ENCODE data around the gene RGS3.
"Not testable (repeated sequence)": the region's sequence is repeated elsewhere in the genome, so short reads cannot be mapped to it uniquely, and the experiment has no call there.

Gene RGS3

DNA sequence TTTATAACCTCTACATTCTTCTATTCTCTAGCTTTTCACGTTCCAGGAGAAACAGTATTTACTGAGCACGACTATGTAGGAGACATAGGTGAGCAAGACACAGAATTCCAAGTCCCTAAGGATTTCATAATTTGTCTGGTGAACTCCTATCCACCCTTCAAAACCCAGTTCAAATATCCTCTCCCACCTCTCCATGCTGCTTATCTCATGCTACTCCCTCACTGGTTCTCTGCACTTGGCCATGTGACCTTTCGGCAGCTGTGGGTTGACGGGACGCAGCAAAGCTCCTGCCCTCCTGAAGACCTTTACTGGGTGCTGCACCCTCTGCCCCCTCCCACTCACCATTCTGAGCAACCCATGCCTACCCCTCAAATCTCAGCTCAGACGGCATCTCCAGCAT, 173.2 kb downstream of the RGS3 start:
- ATAC-seq (no peak), DNase-seq (no peak)

DNA sequence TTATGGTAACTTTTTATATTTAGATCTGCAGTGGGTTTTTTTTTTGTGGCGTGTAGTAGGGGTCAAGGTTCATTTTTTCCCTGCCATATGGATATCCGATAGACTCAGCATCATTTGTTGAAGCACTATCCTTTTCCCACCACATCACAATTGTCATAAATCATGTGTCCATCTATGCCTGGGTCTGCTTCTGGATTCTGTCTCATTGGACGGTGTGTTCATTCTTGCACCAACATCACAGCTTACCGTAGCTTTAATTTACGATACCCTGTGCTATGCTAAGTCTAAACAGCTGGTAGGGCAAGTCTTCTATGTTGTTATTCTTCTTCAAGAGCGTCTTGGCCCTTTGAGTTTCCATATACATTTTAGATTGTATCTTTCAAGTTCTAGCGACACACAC, 175.0 kb downstream of the RGS3 start:
- ATAC-seq = no peak
- DNase-seq = no peak

DNA sequence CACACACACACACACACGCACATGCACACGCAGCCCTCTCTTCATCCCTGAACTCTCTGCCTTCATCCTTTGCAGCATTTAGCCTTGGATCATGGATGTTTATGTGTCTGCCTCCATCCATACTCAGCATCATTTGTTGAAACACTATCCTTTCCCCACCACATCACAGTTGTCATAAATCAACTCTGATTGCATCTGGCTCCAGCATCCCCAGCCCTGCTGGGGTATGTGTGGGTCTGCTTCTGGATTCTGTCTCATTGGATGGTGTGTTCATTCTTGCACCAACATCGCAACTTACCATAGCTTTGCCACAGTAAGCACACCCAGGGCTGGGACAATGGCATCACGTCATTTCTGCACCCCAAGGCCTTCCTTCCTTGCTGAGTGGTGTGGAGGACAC, 175.4 kb downstream of the RGS3 start:
- no peak for DNase-seq
- no peak for ATAC-seq

DNA sequence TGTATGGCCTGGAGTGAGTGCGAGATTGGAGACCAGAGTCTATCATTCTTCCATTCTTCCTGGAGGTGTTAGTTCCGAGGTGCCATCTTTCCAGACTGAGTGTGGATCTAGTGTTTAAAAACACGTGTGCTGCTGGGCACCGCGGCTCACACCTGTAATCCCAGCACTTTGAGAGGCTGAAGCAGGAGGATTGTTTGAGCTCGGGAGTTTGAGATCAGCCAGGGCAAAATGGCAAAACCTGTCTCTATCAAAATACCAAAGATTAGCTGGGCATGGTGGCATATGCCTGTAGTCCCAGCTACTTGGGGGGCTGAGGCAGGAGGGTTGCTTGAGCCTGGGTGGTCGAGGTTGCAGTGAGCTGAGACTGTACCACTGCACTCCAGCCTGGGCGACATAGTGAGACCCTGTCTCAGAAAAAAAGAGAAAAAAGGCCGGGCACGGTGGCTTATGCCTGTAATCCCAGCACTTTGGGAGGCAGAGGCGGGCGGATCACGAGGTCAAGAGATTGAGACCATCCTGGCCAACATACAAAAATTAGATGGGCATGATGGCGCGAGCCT, 176.0 kb downstream of the RGS3 start:
- not testable (repeated sequence) for DNase-seq, ATAC-seq

DNA sequence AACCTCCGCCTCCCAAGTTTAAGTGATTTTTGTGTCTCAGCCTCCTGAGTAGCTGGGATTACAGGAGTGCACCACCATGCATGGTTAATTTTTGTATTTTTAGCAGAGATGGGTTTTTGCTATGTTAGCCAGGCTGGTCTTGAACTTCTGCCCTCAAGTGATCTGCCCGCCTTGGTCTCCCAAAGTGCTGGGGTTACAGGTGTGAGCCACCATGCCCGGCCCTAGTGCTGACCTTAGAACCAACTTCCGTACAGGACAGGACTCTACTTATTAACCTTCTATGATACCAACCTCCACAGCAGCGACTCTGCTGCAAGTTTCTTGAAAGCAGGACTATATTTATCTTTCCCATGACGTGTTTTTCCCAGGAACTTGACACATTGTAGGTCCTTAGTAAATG, 176.9 kb downstream of the RGS3 start:
- ATAC-seq (no peak), DNase-seq (no peak)

DNA sequence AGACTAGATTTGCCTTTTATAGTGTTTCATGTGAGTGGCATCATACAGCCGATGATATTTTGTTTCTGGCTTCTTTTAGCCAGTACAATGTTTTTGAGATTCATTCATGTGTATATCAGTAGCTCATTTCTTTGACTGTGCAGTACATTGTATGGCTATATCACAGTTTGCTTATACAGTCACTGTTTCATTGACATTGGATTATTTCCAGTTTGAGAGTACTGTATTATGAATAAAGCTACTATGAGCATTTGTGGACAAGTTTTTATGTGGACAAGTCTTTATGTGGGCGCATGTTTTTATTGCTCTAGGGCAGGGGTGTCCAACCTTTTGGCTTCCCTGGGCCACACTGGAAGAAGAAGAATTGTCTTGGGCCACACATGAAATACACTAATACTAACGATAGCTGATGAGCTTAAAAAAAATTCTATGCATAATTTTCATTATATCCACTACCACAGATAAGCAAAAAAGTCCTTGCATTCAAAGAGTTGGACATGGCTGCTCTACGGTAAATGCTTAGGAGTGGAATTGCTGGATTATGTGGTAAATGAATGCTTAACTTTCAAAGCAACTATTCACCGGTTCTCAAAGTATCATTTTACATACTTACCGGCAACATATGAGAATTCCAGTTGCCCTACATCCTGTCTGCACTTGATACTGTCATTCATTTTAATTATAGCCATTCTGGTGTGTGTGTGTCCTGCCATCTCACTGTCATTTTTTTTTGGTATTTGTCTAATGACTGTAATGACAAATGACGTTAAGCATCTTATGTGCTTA, 177.8 kb downstream of the RGS3 start:
- DNase-seq (no peak), ATAC-seq (no peak)

DNA sequence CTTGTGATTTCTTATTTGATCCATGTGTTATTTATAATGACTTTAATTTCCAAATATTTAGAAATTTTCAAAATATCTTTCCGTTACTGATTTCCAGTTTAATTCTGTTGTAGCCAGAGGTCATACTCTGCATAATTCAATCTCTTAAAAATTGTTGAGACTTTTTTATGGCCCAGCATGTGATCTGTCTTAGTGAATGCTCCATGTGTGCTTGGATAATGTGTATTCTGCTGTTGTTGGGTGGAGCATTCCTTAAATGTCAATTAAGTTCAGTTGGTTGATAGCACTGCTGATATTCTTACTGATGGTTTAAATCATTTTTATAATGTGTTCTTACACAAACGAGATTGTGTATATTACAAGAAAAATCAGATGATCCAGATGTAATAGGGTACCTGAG, 180.8 kb downstream of the RGS3 start:
- no peak for ATAC-seq
- DNase-seq = no peak

DNA sequence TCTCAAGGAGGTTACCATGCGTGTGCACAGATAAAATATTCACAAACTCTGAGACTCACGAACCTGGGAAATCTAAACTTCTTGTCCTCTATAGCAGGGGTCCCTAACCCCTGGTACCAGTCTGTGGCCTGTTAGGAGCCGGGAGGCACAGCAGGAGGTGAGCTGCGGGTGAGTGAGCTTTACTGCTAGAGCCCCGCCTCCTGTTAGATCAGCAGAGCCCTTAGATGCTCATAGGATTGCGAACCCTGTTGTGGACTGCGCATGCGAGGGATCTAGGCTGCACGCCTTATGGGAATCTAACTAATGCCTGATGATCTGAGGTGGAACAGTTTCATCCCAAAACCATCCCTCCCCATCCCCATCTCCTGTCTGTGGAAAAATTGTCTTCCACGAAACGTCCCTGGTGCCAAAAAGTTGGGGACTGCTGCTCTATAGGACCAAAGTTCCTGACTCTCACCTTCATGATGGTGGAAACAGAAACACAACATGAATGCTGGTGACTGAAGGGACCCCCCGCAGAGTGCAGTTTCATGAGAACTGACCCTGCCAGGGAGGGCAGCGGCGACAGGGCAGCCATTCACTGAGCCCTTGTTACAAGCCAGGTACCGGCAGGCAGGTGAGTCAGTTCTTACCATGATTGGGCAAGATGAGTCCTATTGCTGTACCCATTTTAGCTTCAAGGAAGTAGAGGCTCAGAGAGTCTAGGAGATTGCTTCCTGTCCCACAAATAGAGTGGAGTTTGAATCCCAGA, 181.9 kb downstream of the RGS3 start:
- DNase-seq (no peak), ATAC-seq (no peak)

DNA sequence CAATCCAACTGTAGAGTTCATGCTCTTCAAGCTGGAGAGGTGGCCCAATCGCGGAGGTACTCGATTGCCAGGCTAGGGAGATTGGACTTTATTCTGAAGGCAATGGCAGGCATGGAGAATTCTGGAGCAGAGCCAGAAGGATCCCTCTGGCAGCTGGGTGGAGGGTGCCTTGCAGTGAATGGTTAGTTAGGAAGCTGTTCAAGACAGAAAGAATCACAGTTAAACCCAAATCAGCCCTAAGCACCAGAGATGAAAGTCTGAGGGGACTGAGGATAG, 182.4 kb downstream of the RGS3 start:
- ATAC-seq = no peak
- no peak for DNase-seq

DNA sequence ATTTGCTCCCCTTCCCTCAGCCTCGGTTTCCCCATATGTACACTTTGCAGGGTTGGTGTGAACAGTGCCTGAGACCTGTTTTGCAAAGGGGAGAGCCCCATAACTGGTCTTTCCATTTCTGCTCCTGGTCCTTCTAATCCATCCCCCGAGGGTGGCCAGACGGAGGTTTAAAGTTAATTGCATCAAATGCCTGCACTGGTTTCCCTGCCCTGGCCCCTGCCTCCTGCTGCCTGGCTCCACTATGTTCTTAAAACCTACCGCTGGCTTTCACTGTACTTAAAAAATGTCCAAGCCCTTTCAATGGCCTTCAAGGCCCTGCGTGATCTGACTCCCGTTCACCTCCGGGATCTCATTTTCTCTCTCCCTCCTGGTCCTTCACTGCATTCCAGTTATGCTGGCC, 183.0 kb downstream of the RGS3 start:
- ATAC-seq = no peak
- no peak for DNase-seq

All from stimulated activated naive CD8-positive, alpha-beta T cell treated with anti-CD3 and anti-CD28 coated beads, Interleukin-15, Interleukin-2, amounts not matched to agents 100 U/mL and 50 U/mL, for 24 hours (primary cell).